K562 (cell line): ENCODE data around the gene MED12. TPM values are rescaled to one million over a fixed set of nuclear protein-coding genes. Genes with fewer than 3 reads are reported as not detected.

Experiments used
- CEBPB ChIP-seq: fragments of 450-650 bp; IDR thresholded peaks from 2 replicates; pipeline ENCODE4 v1.6.1; 2016; ENCODE audit warnings: missing genetic modification characterization, missing compliant biosample characterization
- CXXC5 ChIP-seq: fragments of 250-450 bp; sonication (Bioruptor Pico); IDR thresholded peaks from 2 replicates; pipeline ENCODE4 v1.8.0; 2022; ENCODE audit warnings: inconsistent platforms, mild to moderate bottlenecking, moderate library complexity
- EHMT2 ChIP-seq: fragments of 450-650 bp; IDR thresholded peaks from 2 replicates; pipeline ENCODE4 v1.6.1; 2018; ENCODE audit warnings: antibody characterized with exemption
- GATAD2A ChIP-seq: fragments of 450-650 bp; IDR thresholded peaks from 2 replicates; pipeline ENCODE4 v1.6.1; 2017
- HDAC1 ChIP-seq, 2 experiments: fragments of 450-650 bp; IDR thresholded peaks; 2 replicates each; pipeline ENCODE4 v1.6.1; 2016 to 2017; ENCODE audit warnings: inconsistent platforms in 1 of 2, mild to moderate bottlenecking in 1 of 2, moderate library complexity in 1 of 2
- JUN ChIP-seq, 2 experiments: sonication (generic) in 1 of 2; formaldehyde crosslinking in 1 of 2; IDR thresholded peaks; 2 replicates each; pipeline versions ENCODE4 v1.6.1 to v1.8.0; 2012 to 2022; ENCODE audit warnings: borderline replicate concordance in 2 of 2, mild to moderate bottlenecking in 2 of 2, improper control_type of control experiment in 1 of 2, low read depth in 1 of 2, low read length in 1 of 2, missing genetic modification reagents in 1 of 2
- NFRKB ChIP-seq: fragments of 450-650 bp; IDR thresholded peaks from 2 replicates; pipeline ENCODE4 v1.6.1; 2016; ENCODE audit warnings: low read depth
- TFAM ChIP-seq: fragments of 250-450 bp; sonication (Bioruptor Pico); conservative IDR thresholded peaks from 2 replicates; pipeline ENCODE4 v1.5.0; 2021; ENCODE audit warnings: mild to moderate bottlenecking, moderate library complexity
- ZNF644 ChIP-seq: fragments of 200-800 bp; sonication (Bioruptor generic); IDR thresholded peaks from 2 replicates; pipeline ENCODE4 v1.6.1; 2016; ENCODE audit warnings: low read depth, missing genetic modification characterization, missing compliant biosample characterization
- polyA plus RNA-seq, 8 experiments: library from polyadenylated mRNA; depleted of rRNA in 4 of 8; stranded (reverse) in 5 of 8; unstranded in 3 of 8; fragments of >200 nt; fragmentation: Nextera tagmentation in 2 of 8; fragmentation: Illumina TruSeq in 1 of 8; extraction: Ambion mirVana in 2 of 8; extraction: Trizol in 1 of 8; gene quantifications; 2 replicates each; pipeline versions ENCODE4 v1.2.1 to v1.2.3, GENCODE V29; 2011 to 2014; ENCODE audit warnings: inconsistent platforms in 1 of 8, missing spikeins in 1 of 8
- total RNA-seq, 7 experiments: library from RNA; depleted of rRNA in 6 of 7; stranded (reverse); fragments of >200 nt in 6 of 7; fragmentation: Illumina TruSeq in 2 of 7; extraction: Trizol in 2 of 7; gene quantifications; 2 replicates each; pipeline versions ENCODE4 v1.2.1 to v1.2.3, GENCODE V29; 2011 to 2021; ENCODE audit warnings: low replicate concordance in 1 of 7
- TF ChIP-seq, protein P1 (sequence below): fragments of 450-650 bp; IDR thresholded peaks from 2 replicates; pipeline ENCODE4 v1.6.1; 2016
- TF ChIP-seq, protein P2 (sequence below): fragments of 450-650 bp; IDR thresholded peaks from 2 replicates; pipeline ENCODE4 v1.6.1; 2017; ENCODE audit warnings: antibody characterized with exemption, mild to moderate bottlenecking
- TF ChIP-seq, protein P3 (sequence below): fragments of 250-450 bp; sonication (Bioruptor Pico); IDR thresholded peaks from 2 replicates; pipeline ENCODE4 v1.8.0; 2021; ENCODE audit warnings: mild to moderate bottlenecking, moderate library complexity
- TF ChIP-seq, protein P4 (sequence below): sonication (generic); formaldehyde crosslinking; IDR thresholded peaks from 2 replicates; pipeline ENCODE4 v1.8.1; 2023; ENCODE audit warnings: mild to moderate bottlenecking, missing genetic modification reagents
- TF ChIP-seq, protein P5 (sequence below): sonication (generic); formaldehyde crosslinking; IDR thresholded peaks from 2 replicates; pipeline ENCODE4 v1.8.1; 2022; ENCODE audit warnings: missing genetic modification reagents

MED12 gene
- total and polyA plus RNA-seq, 9 of the 15 experiments (the other 6 are each of a cell fraction or from before 2014, with no cell fraction given): 1.6 to 49.7 (median 8.6) TPM

DNA sequence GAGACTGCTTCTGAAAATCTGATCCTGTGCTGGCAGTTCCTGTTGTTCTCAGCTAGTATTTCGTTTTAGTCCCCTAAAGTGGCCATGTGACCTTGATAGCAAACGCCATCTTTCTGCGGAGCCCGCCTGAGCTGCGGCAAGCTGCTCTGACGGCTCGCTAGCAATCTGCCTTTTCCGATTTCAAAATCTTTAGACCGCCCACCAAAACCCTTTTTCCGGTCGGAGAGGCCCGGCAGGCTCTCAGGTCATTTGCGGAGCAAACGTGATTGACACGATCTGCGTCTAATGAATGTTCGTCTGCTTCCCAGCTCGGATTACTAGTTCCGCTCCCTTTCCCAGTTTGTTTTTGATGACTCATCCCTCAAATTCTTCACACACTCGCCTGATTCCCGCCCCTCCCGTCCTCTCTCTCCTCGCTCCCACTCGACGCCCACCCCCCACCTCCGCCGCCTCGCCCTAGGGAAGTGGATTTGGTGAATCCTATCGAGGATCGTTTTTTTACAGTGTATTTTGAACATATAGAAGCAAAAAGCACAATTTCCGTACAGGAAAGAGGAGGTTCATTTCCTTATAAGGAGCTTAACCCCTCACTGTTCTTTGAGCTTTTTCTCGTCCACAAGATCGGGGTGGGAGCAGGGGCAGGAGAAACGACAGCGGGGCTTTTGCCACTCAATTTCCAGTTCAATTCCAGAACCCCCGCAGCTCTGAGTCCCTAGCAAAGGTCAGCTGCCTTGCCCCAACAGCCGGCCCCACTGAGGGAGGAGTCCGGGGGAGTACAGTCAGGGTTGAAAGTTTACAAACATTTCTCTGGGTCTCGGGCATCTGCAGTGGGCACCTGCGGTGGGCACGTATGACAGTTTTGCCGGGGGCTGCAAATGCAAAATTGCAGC is 63.8 kb downstream of the MED12 start (continued):
- TF ChIP-seq, protein P1, sequence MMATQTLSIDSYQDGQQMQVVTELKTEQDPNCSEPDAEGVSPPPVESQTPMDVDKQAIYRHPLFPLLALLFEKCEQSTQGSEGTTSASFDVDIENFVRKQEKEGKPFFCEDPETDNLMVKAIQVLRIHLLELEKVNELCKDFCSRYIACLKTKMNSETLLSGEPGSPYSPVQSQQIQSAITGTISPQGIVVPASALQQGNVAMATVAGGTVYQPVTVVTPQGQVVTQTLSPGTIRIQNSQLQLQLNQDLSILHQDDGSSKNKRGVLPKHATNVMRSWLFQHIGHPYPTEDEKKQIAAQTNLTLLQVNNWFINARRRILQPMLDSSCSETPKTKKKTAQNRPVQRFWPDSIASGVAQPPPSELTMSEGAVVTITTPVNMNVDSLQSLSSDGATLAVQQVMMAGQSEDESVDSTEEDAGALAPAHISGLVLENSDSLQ: peak; percentile 99
- TF ChIP-seq ZNF644 (tag): no peak
- TF ChIP-seq EHMT2: no peak
- TF ChIP-seq GATAD2A: 0 out of 2 replicates have a peak, but pooled peaks have one; percentile 41
- TF ChIP-seq NFRKB: peak; percentile 95
- TF ChIP-seq, protein P2, sequence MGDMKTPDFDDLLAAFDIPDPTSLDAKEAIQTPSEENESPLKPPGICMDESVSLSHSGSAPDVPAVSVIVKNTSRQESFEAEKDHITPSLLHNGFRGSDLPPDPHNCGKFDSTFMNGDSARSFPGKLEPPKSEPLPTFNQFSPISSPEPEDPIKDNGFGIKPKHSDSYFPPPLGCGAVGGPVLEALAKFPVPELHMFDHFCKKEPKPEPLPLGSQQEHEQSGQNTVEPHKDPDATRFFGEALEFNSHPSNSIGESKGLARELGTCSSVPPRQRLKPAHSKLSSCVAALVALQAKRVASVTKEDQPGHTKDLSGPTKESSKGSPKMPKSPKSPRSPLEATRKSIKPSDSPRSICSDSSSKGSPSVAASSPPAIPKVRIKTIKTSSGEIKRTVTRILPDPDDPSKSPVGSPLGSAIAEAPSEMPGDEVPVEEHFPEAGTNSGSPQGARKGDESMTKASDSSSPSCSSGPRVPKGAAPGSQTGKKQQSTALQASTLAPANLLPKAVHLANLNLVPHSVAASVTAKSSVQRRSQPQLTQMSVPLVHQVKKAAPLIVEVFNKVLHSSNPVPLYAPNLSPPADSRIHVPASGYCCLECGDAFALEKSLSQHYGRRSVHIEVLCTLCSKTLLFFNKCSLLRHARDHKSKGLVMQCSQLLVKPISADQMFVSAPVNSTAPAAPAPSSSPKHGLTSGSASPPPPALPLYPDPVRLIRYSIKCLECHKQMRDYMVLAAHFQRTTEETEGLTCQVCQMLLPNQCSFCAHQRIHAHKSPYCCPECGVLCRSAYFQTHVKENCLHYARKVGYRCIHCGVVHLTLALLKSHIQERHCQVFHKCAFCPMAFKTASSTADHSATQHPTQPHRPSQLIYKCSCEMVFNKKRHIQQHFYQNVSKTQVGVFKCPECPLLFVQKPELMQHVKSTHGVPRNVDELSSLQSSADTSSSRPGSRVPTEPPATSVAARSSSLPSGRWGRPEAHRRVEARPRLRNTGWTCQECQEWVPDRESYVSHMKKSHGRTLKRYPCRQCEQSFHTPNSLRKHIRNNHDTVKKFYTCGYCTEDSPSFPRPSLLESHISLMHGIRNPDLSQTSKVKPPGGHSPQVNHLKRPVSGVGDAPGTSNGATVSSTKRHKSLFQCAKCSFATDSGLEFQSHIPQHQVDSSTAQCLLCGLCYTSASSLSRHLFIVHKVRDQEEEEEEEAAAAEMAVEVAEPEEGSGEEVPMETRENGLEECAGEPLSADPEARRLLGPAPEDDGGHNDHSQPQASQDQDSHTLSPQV: peak; percentile 69; the same call in 1 of the 2 replicates
- TF ChIP-seq, protein P3, sequence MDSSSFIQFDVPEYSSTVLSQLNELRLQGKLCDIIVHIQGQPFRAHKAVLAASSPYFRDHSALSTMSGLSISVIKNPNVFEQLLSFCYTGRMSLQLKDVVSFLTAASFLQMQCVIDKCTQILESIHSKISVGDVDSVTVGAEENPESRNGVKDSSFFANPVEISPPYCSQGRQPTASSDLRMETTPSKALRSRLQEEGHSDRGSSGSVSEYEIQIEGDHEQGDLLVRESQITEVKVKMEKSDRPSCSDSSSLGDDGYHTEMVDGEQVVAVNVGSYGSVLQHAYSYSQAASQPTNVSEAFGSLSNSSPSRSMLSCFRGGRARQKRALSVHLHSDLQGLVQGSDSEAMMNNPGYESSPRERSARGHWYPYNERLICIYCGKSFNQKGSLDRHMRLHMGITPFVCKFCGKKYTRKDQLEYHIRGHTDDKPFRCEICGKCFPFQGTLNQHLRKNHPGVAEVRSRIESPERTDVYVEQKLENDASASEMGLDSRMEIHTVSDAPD (CRISPR knock-in tag): no peak
- TF ChIP-seq TFAM: no peak
- peak in 1 of 2 experiments; percentile 36; a peak in 1 of 4 replicates for TF ChIP-seq HDAC1 (IDR thresholded peaks at IDR 0.05)
- TF ChIP-seq, protein P4, sequence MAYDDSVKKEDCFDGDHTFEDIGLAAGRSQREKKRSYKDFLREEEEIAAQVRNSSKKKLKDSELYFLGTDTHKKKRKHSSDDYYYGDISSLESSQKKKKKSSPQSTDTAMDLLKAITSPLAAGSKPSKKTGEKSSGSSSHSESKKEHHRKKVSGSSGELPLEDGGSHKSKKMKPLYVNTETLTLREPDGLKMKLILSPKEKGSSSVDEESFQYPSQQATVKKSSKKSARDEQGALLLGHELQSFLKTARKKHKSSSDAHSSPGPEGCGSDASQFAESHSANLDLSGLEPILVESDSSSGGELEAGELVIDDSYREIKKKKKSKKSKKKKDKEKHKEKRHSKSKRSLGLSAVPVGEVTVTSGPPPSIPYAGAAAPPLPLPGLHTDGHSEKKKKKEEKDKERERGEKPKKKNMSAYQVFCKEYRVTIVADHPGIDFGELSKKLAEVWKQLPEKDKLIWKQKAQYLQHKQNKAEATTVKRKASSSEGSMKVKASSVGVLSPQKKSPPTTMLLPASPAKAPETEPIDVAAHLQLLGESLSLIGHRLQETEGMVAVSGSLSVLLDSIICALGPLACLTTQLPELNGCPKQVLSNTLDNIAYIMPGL (CRISPR knock-in tag): no peak
- TF ChIP-seq CEBPB (tag): peak; percentile 74
- TF ChIP-seq, protein P5, sequence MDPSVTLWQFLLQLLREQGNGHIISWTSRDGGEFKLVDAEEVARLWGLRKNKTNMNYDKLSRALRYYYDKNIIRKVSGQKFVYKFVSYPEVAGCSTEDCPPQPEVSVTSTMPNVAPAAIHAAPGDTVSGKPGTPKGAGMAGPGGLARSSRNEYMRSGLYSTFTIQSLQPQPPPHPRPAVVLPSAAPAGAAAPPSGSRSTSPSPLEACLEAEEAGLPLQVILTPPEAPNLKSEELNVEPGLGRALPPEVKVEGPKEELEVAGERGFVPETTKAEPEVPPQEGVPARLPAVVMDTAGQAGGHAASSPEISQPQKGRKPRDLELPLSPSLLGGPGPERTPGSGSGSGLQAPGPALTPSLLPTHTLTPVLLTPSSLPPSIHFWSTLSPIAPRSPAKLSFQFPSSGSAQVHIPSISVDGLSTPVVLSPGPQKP: no peak
- peak; percentile 39 for TF ChIP-seq CXXC5 (CRISPR knock-in tag)
- peak; percentile 69 for TF ChIP-seq JUN (IDR thresholded peaks at IDR 0.05; ENCODE audit: borderline replicate concordance, low read depth, low read length)
- TF ChIP-seq JUN (CRISPR knock-in tag; IDR thresholded peaks at IDR 0.05; ENCODE audit: borderline replicate concordance): no peak
